ENCODE data around the gene ARHGDIG. TPM values are rescaled to one million over a fixed set of nuclear protein-coding genes. Genes with fewer than 3 reads are reported as not detected.
"Not testable (repeated sequence)": the region's sequence is repeated elsewhere in the genome, so short reads cannot be mapped to it uniquely, and the experiment has no call there.

ARHGDIG gene
- polyA plus RNA-seq, 3 donors = not detected

DNA sequence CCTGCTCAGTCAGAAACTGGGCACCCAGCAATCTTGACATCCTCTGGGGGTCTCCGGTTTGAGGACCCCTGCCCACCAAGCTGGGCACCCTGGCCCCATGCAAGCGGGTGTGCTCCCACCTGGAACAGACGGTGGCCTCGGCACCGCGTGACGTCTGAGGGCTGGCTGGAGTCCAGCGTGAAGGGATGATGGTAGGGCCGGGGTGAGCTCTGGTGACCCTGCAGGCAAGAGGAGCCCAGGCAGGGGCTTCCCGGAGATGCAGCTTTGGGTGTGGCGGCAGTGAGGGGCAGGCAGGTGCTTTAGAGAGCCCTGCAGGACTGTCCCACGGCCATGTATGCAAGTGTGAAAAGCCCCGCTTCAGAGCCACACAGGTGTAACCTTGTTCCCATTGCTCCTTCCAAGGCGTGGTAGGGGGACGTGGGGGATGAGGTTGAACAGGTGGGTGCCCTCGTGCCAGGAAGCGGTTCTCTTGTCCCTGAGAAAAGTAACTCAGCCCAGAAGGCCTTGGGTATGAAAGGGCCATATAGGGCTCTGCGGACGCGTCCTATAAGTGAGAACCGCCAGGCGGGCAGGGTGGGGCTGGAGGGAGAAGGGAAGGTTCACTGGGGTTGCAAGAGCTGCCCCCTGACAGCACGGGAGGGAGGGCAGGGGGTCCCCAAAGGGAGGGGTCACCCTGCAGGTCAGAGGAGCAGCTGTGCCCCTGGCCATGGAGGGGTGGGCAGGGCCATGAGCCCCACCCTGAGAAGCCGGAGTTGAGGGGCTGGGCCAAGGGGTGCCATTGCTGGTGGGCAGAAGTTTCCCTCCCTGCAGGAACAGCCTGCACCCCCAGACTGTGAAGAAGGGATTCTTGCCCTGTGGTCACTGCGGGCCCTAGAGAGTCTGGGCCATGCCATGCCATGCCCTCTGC lies 13.9 kb upstream of the ARHGDIG start:
- peaks cover 22 to 34% of the 10 kb centered on the region in 2 donors for H3K36me3 Mint-ChIP-seq
- no peak overlapping the region for H2AFZ ChIP-seq (ENCODE audit: insufficient read depth, low read depth, low read length, poor library complexity, severe bottlenecking)
- no peak overlapping the region for H3K9ac ChIP-seq (ENCODE audit: insufficient read depth, low read length, poor library complexity, severe bottlenecking)
- no peaks in the 10 kb centered on the region for H3K79me2 ChIP-seq (ENCODE audit: insufficient read depth, low read length)
- no peaks in the 10 kb centered on the region for H3K4me1 Mint-ChIP-seq
- no peaks in the 10 kb centered on the region for H3K9me3 ChIP-seq (replicated peaks in 1 of 2; ENCODE audit: control insufficient read depth in 1 of 2, insufficient read depth in 1 of 2, low read length in 2 of 2)
- H3K27ac Mint-ChIP-seq = no peak overlapping the region
- no peak overlapping the region for H3K4me3 Mint-ChIP-seq
- no peak for DNase-seq
- TF ChIP-seq, protein P1, sequence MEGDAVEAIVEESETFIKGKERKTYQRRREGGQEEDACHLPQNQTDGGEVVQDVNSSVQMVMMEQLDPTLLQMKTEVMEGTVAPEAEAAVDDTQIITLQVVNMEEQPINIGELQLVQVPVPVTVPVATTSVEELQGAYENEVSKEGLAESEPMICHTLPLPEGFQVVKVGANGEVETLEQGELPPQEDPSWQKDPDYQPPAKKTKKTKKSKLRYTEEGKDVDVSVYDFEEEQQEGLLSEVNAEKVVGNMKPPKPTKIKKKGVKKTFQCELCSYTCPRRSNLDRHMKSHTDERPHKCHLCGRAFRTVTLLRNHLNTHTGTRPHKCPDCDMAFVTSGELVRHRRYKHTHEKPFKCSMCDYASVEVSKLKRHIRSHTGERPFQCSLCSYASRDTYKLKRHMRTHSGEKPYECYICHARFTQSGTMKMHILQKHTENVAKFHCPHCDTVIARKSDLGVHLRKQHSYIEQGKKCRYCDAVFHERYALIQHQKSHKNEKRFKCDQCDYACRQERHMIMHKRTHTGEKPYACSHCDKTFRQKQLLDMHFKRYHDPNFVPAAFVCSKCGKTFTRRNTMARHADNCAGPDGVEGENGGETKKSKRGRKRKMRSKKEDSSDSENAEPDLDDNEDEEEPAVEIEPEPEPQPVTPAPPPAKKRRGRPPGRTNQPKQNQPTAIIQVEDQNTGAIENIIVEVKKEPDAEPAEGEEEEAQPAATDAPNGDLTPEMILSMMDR (IDR thresholded peaks at IDR 0.05) = no peak
- no peak overlapping the region for H3K4me2 ChIP-seq (replicated peaks; ENCODE audit: extremely low read depth, low read length, poor library complexity, severe bottlenecking)
- H3K27me3 Mint-ChIP-seq (ENCODE audit: low read depth in 3 of 3) = peaks cover 0 to 3% (median 1%) of the 10 kb centered on the region in 3 donors
- no peak overlapping the region for H3K4me3 ChIP-seq (replicated peaks in 1 of 3; ENCODE audit: low read depth in 2 of 3, low read length in 3 of 3)
- WGBS (ENCODE audit: insufficient coverage) = 86% methylated on average over 25 of the region's 25 CpGs
- intact Hi-C loops (cut with micrococcal nuclease) = no loop called here
- peaks cover 25 to 33% of the 10 kb centered on the region in 2 donors for H3K36me3 ChIP-seq (replicated peaks in 1 of 2; ENCODE audit: control insufficient read depth in 1 of 2, insufficient read depth in 2 of 2, low read length in 2 of 2)
- H3K9me3 Mint-ChIP-seq = peaks cover 0 to 2% (median 0%) of the 10 kb centered on the region in 7 donors
- H4K20me1 ChIP-seq (ENCODE audit: insufficient read depth, low read length) = no peaks in the 10 kb centered on the region
- no peaks in the 10 kb centered on the region for H3K27me3 ChIP-seq (ENCODE audit: control insufficient read depth in 2 of 2, insufficient read depth in 2 of 2, low read length in 2 of 2)
- H3K4me1 ChIP-seq (ENCODE audit: control insufficient read depth in 1 of 2, insufficient read depth in 2 of 2, low read length in 2 of 2) = no peaks in the 10 kb centered on the region
- no peak overlapping the region for H3K27ac ChIP-seq (ENCODE audit: low read depth in 1 of 2, low read length in 2 of 2)

DNA sequence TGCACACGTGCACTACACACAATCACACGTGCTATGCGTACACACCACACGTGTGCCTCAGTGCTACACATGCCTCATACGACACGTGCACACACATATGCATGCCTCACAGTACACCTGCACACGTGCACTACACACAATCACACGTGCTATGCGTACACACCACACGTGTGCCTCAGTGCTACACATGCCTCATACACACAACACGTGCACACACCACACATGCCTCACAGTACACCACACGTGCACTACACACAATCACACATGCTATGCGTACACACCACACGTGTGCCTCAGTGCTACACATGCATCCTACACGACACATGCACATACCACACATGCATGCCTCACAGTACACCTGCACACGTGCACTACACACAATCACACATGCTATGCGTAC lies 12.8 kb upstream of the ARHGDIG start:
- Mint-ChIP-seq H3K4me3 (peak overlapping the region in 1 of 2 donors; percentile 34), H3K36me3 (peaks cover 13 to 23% of the 10 kb centered on the region in 2 donors)
- 91% methylated on average over 17 of the region's 17 CpGs for whole genome bisulfite sequencing (ENCODE audit: insufficient coverage)
- H3K9me3 Mint-ChIP-seq; H3K4me3 ChIP-seq (replicated peaks in 1 of 3; ENCODE audit: low read depth in 2 of 3, low read length in 3 of 3); DNase-seq; H3K79me2 ChIP-seq (ENCODE audit: insufficient read depth, low read length); H4K20me1 ChIP-seq (ENCODE audit: insufficient read depth, low read length); H3K9me3 ChIP-seq (replicated peaks in 1 of 2; ENCODE audit: control insufficient read depth in 1 of 2, insufficient read depth in 1 of 2, low read length in 2 of 2); H3K4me1 ChIP-seq (ENCODE audit: control insufficient read depth in 1 of 2, insufficient read depth in 2 of 2, low read length in 2 of 2); H3K27me3 ChIP-seq (ENCODE audit: control insufficient read depth in 2 of 2, insufficient read depth in 2 of 2, low read length in 2 of 2); H2AFZ ChIP-seq (ENCODE audit: insufficient read depth, low read depth, low read length, poor library complexity, severe bottlenecking); H3K4me1 Mint-ChIP-seq; H3K27ac Mint-ChIP-seq; H3K4me2 ChIP-seq (replicated peaks; ENCODE audit: extremely low read depth, low read length, poor library complexity, severe bottlenecking); H3K27me3 Mint-ChIP-seq (ENCODE audit: low read depth in 3 of 3); H3K27ac ChIP-seq (ENCODE audit: low read depth in 1 of 2, low read length in 2 of 2); H3K9ac ChIP-seq (ENCODE audit: insufficient read depth, low read length, poor library complexity, severe bottlenecking); intact Hi-C loops (cut with micrococcal nuclease): not testable (repeated sequence)
- H3K36me3 ChIP-seq (replicated peaks in 1 of 2; ENCODE audit: control insufficient read depth in 1 of 2, insufficient read depth in 2 of 2, low read length in 2 of 2) = peaks cover 14 to 22% of the 10 kb centered on the region in 2 donors

All from CD14-positive monocyte (primary cell).